Mucosa of gallbladder (tissue), 1 donor: Measurements from ENCODE around the gene PFKFB4. TPM values are rescaled to one million over a fixed set of nuclear protein-coding genes. Genes with fewer than 3 reads are reported as not detected.

Experiments used
- total RNA-seq: library from RNA; stranded (reverse); gene quantifications from one replicate; pipeline ENCODE4 v1.2.1, GENCODE V29; 2021
- donor health status: DM: no; HTN: no; CAD: no.

PFKFB4 gene
- total RNA-seq, 1 donor from 2014 or later, result 4.3 TPM

Other genes with a start within 250 kb of the PFKFB4 start
- not detected for gene SPINK8, start 223.1 kb downstream of the PFKFB4 start, total RNA-seq
- not detected for gene FBXW12, start 184.6 kb downstream of the PFKFB4 start, total RNA-seq
- gene PLXNB1, start 126.7 kb downstream of the PFKFB4 start, total RNA-seq, result 257 TPM
- 10.1 TPM for gene CCDC51, start 116.7 kb downstream of the PFKFB4 start, total RNA-seq
- 165 TPM for gene TMA7, start 116.5 kb downstream of the PFKFB4 start, total RNA-seq
- 4.6 TPM for gene ATRIP, start 110.1 kb downstream of the PFKFB4 start, total RNA-seq
- gene SHISA5, start 52.6 kb downstream of the PFKFB4 start, total RNA-seq, result 181 TPM
- not detected for gene UCN2, start 7.0 kb upstream of the PFKFB4 start, total RNA-seq
- 9.4 TPM for gene COL7A1, start 38.5 kb upstream of the PFKFB4 start, total RNA-seq
- gene UQCRC1, start 52.8 kb upstream of the PFKFB4 start, total RNA-seq, result 193 TPM
- gene TMEM89, start 65.0 kb upstream of the PFKFB4 start, total RNA-seq, result not detected
- 31.1 TPM for gene SLC26A6, start 78.7 kb upstream of the PFKFB4 start, total RNA-seq
- gene CELSR3, start 106.1 kb upstream of the PFKFB4 start, total RNA-seq, result 0.75 TPM
- 42.3 TPM for gene NCKIPSD, start 129.1 kb upstream of the PFKFB4 start, total RNA-seq
- 98.3 TPM for gene IP6K2, start 160.4 kb upstream of the PFKFB4 start, total RNA-seq